ENCODE measurements around the gene KCTD20.
"Not testable (repeated sequence)": the region's sequence is repeated elsewhere in the genome, so short reads cannot be mapped to it uniquely, and the experiment has no call there.

Gene KCTD20

DNA sequence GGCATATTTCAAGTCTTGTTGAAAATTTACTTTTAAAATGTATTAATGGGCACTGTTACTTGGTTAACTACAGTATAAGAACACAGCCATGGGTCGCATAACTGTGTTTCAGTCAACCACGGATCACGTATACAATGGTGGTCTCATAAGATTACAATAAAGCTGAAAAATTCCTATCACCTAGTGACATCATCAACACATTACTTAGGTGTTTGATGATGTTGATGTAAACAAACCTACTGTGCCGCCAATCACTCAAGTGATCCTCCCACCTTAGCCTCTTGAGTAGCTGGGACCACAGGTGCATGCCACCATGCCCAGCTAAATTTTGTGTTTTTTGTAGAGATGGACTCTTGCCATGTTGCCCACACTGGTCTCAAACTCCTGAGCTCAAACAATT is 38.6 kb upstream of the KCTD20 start:
- no peaks in the 10 kb centered on the region for H3F3A ChIP-seq (ENCODE audit: insufficient read depth)
- H3K9me3 ChIP-seq (ENCODE audit: insufficient read depth, low read length) = no peaks in the 10 kb centered on the region
- no peaks in the 10 kb centered on the region for H3K27me3 ChIP-seq (ENCODE audit: low read length)
- H3K4me3 ChIP-seq (ENCODE audit: insufficient read depth, low read length, poor library complexity, severe bottlenecking) = no peak overlapping the region
- no peaks in the 10 kb centered on the region for H3K79me2 ChIP-seq (ENCODE audit: insufficient read depth, low read length)
- no peak overlapping the region for H3K27ac ChIP-seq (ENCODE audit: low read depth, low read length)
- H3K9me2 ChIP-seq (replicated peaks; ENCODE audit: insufficient read depth, low read length) = no peaks in the 10 kb centered on the region
- no peak for TF ChIP-seq EZH2phosphoT487 (conservative IDR thresholded peaks at IDR 0.05; ENCODE audit: low read length)
- no peak for TF ChIP-seq CTCF (IDR thresholded peaks at IDR 0.05; ENCODE audit: insufficient read depth, low read length, poor library complexity, severe bottlenecking)
- H3K4me2 ChIP-seq (ENCODE audit: low read depth, low read length, poor library complexity, severe bottlenecking) = no peak overlapping the region
- no peaks in the 10 kb centered on the region for H4K20me1 ChIP-seq (ENCODE audit: low read depth, low read length)
- H2AFZ ChIP-seq (ENCODE audit: low read depth, low read length, severe bottlenecking) = no peak overlapping the region
- no peak overlapping the region for H3K9ac ChIP-seq (ENCODE audit: low read length)
- H3K36me3 ChIP-seq (ENCODE audit: low read length) = no peaks in the 10 kb centered on the region

DNA sequence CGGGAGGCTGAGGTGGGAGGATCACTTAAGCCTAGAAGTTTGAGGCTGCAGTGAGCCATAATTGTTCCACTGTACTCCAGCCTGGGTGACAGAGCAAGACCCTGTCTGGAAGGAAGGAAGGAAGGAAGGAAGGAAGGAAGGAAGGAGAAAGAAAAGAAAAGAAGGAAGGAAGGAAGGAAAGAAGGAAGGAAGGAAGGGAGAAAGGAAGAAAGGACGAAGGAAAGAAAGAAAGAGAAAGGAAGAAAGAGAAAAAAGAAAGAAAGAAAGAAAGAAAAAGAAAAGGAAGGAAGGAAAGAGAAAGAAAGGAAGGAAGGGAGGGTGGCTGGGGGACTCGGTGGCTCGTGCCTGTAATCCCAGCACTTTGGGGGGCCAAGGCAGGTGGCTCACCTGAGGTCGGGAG is 33.1 kb upstream of the KCTD20 start:
- not testable (repeated sequence) for H3K27me3 ChIP-seq (ENCODE audit: low read length); H3K9me2 ChIP-seq (replicated peaks; ENCODE audit: insufficient read depth, low read length); H3K9me3 ChIP-seq (ENCODE audit: insufficient read depth, low read length); H3K9ac ChIP-seq (ENCODE audit: low read length); H3K4me3 ChIP-seq (ENCODE audit: insufficient read depth, low read length, poor library complexity, severe bottlenecking); H3K27ac ChIP-seq (ENCODE audit: low read depth, low read length); H3K36me3 ChIP-seq (ENCODE audit: low read length); H3F3A ChIP-seq (ENCODE audit: insufficient read depth); H3K4me2 ChIP-seq (ENCODE audit: low read depth, low read length, poor library complexity, severe bottlenecking); H2AFZ ChIP-seq (ENCODE audit: low read depth, low read length, severe bottlenecking); H3K79me2 ChIP-seq (ENCODE audit: insufficient read depth, low read length); H4K20me1 ChIP-seq (ENCODE audit: low read depth, low read length)

GRCh38 chr6:36413489-36414480 is 29.0 kb upstream of the KCTD20 start:
- H3K36me3 ChIP-seq (ENCODE audit: low read length) = no peaks in the 10 kb centered on the region
- no peak overlapping the region for H3K27ac ChIP-seq (ENCODE audit: low read depth, low read length)
- no peaks in the 10 kb centered on the region for H4K20me1 ChIP-seq (ENCODE audit: low read depth, low read length)
- TF ChIP-seq CTCF (IDR thresholded peaks at IDR 0.05; ENCODE audit: insufficient read depth, low read length, poor library complexity, severe bottlenecking) (no peak), EZH2phosphoT487 (conservative IDR thresholded peaks at IDR 0.05; ENCODE audit: low read length) (no peak)
- no peaks in the 10 kb centered on the region for H3K27me3 ChIP-seq (ENCODE audit: low read length)
- no peak overlapping the region for H3K4me3 ChIP-seq (ENCODE audit: insufficient read depth, low read length, poor library complexity, severe bottlenecking)
- no peaks in the 10 kb centered on the region for H3K9me2 ChIP-seq (replicated peaks; ENCODE audit: insufficient read depth, low read length)
- 0 out of 2 replicates have a peak, but pooled peaks cover 6% of the 10 kb centered on the region for H3K9me3 ChIP-seq (ENCODE audit: insufficient read depth, low read length)
- no peaks in the 10 kb centered on the region for H3F3A ChIP-seq (ENCODE audit: insufficient read depth)
- H3K4me2 ChIP-seq (ENCODE audit: low read depth, low read length, poor library complexity, severe bottlenecking) = no peak overlapping the region
- H3K79me2 ChIP-seq (ENCODE audit: insufficient read depth, low read length) = no peaks in the 10 kb centered on the region
- H2AFZ ChIP-seq (ENCODE audit: low read depth, low read length, severe bottlenecking) = no peak overlapping the region
- H3K9ac ChIP-seq (ENCODE audit: low read length) = no peak overlapping the region

DNA sequence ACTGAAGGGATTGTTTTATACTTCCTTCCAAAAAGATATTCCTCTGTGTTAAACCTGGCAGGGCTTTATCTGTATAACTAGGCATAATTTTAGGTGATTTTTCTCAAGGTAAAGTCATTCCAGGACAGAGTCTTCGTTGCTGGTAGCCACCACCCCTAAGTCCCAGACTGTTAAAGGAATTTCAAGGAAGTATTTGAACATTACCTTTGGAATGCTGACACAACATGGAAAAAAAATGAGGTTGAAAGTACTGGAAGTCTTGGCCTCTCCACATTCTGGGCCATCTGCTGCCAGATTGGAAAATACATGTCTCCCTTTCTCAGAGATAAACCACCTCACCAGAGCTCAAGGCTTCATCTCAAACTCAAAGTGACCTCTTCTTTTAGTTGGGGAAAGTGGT is 28.3 kb upstream of the KCTD20 start:
- Histone ChIP-seq H3K9ac (ENCODE audit: low read length) (no peak overlapping the region), H3K4me2 (ENCODE audit: low read depth, low read length, poor library complexity, severe bottlenecking) (no peak overlapping the region), H2AFZ (ENCODE audit: low read depth, low read length, severe bottlenecking) (no peak overlapping the region), H3K9me2 (replicated peaks; ENCODE audit: insufficient read depth, low read length) (no peaks in the 10 kb centered on the region), H3K36me3 (ENCODE audit: low read length) (no peaks in the 10 kb centered on the region), H3K9me3 (ENCODE audit: insufficient read depth, low read length) (0 out of 2 replicates have a peak, but pooled peaks cover 6% of the 10 kb centered on the region), H3F3A (ENCODE audit: insufficient read depth) (no peaks in the 10 kb centered on the region), H3K27me3 (ENCODE audit: low read length) (no peaks in the 10 kb centered on the region), H3K4me3 (ENCODE audit: insufficient read depth, low read length, poor library complexity, severe bottlenecking) (no peak overlapping the region), H4K20me1 (ENCODE audit: low read depth, low read length) (no peaks in the 10 kb centered on the region), H3K27ac (ENCODE audit: low read depth, low read length) (no peak overlapping the region), H3K79me2 (ENCODE audit: insufficient read depth, low read length) (no peaks in the 10 kb centered on the region)
- TF ChIP-seq EZH2phosphoT487 (conservative IDR thresholded peaks at IDR 0.05; ENCODE audit: low read length) = no peak
- TF ChIP-seq CTCF (IDR thresholded peaks at IDR 0.05; ENCODE audit: insufficient read depth, low read length, poor library complexity, severe bottlenecking) = no peak

All from SU-DHL-6 (cell line).